Brain microvascular endothelial cell (primary cell): Measurements from ENCODE around the gene PACS1.

ENCODE experiments used
- DNase-seq: peaks from one replicate; pipeline ENCODE4 v3.0.0-alpha.2; 2020
- H3K27ac ChIP-seq: fragments of 250-450 bp; sonication (Bioruptor Pico); 2 replicates; pipeline ENCODE4 v1.5.1; 2020; ENCODE audit warnings: mild to moderate bottlenecking, moderate library complexity
- H3K27me3 ChIP-seq: fragments of 250-450 bp; sonication (Bioruptor Pico); replicated peaks from 2 replicates; pipeline ENCODE4 v1.5.1; 2020; ENCODE audit warnings: mild to moderate bottlenecking
- H3K36me3 ChIP-seq: fragments of 250-450 bp; sonication (Bioruptor Pico); replicated peaks from 2 replicates; pipeline ENCODE4 v1.5.1; 2020; ENCODE audit warnings: mild to moderate bottlenecking
- H3K4me3 ChIP-seq: 2 replicates; pipeline ENCODE4 v1.5.1; 2011; ENCODE audit warnings: low read depth, mild to moderate bottlenecking, control low read depth, low read length, moderate library complexity
- in situ Hi-C: cut with HindIII; loops from 2 replicates; pipeline ENCODE4 v1.10.0; 2017; ENCODE audit warnings: low sequenced_read_pairs, low pct_ligation_motif_present
- TF ChIP-seq, protein P1 (sequence below): IDR thresholded peaks from 2 replicates; pipeline ENCODE4 v1.5.1; 2011; ENCODE audit warnings: low read depth, mild to moderate bottlenecking, moderate library complexity, low read length, control low read depth, inconsistent platforms; ENCODE audit errors: missing control alignments

The PACS1 gene

DNA sequence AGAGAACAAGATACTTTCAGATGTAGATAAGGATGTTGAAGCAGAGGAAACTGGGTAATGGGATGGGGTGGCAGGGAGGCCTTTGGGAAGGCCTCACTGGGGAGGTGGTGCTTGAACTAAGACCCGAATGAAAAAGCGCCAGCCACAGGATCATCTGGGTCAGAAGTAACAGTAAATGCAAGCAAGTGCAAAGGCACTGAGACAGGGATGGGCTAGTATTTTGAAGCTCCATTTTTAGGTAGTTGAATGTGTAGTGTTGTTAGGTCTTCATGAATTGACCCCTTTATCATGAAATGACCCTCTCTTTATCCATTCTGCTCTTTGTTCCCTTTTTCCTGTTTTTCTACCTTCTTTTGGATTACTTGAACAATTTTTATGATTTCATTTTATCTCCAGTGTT is 6.2 kb upstream of the PACS1 start:
- in situ Hi-C loops, result no loop called here
- Histone ChIP-seq H3K4me3 (no peak overlapping the region), H3K36me3 (peaks cover 93% of the 10 kb centered on the region), H3K27me3 (no peaks in the 10 kb centered on the region), H3K27ac (no peak overlapping the region)
- no peak for DNase-seq
- TF ChIP-seq, protein P1, sequence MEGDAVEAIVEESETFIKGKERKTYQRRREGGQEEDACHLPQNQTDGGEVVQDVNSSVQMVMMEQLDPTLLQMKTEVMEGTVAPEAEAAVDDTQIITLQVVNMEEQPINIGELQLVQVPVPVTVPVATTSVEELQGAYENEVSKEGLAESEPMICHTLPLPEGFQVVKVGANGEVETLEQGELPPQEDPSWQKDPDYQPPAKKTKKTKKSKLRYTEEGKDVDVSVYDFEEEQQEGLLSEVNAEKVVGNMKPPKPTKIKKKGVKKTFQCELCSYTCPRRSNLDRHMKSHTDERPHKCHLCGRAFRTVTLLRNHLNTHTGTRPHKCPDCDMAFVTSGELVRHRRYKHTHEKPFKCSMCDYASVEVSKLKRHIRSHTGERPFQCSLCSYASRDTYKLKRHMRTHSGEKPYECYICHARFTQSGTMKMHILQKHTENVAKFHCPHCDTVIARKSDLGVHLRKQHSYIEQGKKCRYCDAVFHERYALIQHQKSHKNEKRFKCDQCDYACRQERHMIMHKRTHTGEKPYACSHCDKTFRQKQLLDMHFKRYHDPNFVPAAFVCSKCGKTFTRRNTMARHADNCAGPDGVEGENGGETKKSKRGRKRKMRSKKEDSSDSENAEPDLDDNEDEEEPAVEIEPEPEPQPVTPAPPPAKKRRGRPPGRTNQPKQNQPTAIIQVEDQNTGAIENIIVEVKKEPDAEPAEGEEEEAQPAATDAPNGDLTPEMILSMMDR, result no peak

DNA sequence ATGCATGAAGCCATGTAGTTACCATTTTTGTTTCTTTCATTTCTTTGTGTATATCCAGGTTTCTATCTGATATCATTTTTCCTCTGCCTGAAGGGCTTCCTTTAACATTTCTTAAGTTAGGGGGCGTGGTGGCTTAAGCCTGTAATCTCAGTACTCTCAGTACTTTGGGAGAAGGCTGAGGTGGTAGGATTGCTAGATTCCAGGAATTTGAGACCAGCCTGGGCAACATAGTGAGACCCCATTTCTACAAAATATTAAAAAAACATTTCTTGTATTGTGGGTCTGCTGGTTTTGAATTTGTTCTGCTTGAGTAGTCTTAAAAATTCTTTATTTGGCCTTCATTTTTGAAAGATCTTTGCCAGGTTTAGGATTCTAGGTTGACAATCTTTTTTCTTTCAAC is 5.5 kb upstream of the PACS1 start:
- TF ChIP-seq, protein P1, result no peak
- no peak overlapping the region for H3K27ac ChIP-seq
- no peak for DNase-seq
- H3K4me3 ChIP-seq, result no peak overlapping the region
- H3K27me3 ChIP-seq, result no peaks in the 10 kb centered on the region
- in situ Hi-C loops, result no loop called here
- H3K36me3 ChIP-seq, result peaks cover 88% of the 10 kb centered on the region

DNA sequence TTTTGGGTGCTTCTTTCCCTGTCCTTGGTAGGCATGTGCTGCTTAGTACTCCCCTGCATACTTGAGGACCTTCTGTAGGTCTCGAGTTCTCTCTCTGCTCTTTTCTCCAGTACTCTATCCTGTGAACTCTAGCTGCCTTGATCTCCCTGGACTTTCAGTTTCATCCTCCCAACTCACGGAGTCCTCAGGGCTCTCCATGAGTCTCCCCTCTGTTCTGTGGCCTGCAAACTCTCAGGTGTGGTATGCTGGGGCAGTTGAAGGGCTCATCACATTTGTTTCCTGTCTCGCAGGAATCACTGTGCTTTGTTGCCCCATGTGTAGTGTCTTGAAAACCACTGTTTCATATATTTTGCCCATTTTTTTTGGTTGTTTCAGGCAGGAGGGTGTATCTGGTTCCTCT is 3.3 kb upstream of the PACS1 start:
- Histone ChIP-seq H3K36me3 (peaks cover 67% of the 10 kb centered on the region), H3K4me3 (no peak overlapping the region), H3K27me3 (no peaks in the 10 kb centered on the region), H3K27ac (no peak overlapping the region)
- TF ChIP-seq, protein P1, result no peak
- no peak for DNase-seq
- in situ Hi-C loops, result no loop called here

DNA sequence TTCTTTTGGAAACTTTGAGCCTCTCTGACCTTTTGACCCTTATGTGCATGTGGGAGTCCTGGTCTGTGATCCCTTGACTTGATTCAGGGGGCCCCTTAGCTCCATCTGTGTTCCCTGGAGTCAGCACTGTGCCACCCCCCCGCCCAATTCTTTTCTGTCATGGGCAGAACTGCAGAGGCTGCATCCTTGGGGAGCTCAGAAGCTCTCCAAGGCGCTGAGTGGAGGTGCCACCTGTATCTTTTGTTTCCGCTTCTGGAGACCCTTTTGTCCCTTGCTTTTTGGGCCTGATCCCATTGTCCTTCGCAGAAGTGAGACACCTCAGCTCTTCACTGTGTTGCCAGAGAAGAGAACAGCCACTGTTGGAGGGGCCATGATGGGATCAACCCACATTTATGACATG is 2.4 kb upstream of the PACS1 start:
- H3K4me3 ChIP-seq, result no peak overlapping the region
- H3K27ac ChIP-seq, result no peak overlapping the region
- H3K36me3 ChIP-seq, result peaks cover 61% of the 10 kb centered on the region
- H3K27me3 ChIP-seq, result no peaks in the 10 kb centered on the region
- in situ Hi-C loops, result no loop called here
- TF ChIP-seq, protein P1, result no peak
- DNase-seq, result no peak

DNA sequence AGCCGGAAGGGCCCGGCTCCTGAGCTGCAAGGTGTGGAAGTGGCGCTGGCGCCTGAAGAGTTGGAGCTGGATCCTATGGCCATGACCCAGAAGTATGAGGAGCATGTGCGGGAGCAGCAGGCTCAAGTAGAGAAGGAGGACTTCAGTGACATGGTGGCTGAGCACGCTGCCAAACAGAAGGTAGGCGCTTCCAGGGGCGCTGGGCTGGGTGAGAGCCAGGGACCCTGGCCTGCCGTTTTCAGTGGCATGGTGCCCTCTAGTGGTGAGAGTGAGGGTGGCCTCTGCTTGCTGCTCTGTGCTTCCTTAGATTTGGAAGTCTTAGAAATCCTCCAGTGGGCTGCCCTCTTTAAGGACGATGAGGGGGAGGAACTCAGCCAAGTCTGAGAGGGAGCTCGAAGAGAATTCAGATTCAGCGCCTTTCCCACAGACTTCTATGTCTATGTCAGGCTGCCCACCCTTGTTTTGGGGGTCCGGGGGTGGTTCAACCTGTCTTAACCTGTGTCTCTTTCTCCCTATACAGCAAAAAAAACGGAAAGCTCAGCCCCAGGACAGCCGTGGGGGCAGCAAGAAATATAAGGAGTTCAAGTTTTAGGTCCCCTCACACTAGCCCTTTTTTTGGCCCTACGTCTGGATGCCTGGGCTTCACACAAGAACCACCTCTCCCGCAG is 1.8 kb upstream of the PACS1 start:
- Histone ChIP-seq H3K4me3 (no peak overlapping the region), H3K27ac (peak overlapping the region; percentile 10), H3K27me3 (no peaks in the 10 kb centered on the region), H3K36me3 (peaks cover 61% of the 10 kb centered on the region)
- in situ Hi-C loops, result no loop called here
- TF ChIP-seq, protein P1, result peak; percentile 97
- peak; percentile 67 for DNase-seq
